Breast epithelium (tissue), 4 donors: Measurements from ENCODE around the gene GAPT. TPM values are rescaled to one million over a fixed set of nuclear protein-coding genes. Genes with fewer than 3 reads are reported as not detected.

Source experiments
- DNase-seq, 2 donors: peaks; one replicate each; pipeline ENCODE4 v3.0.0-alpha.2; 2019; ENCODE audit warnings: low spot score in 2 of 2
- H3K27ac ChIP-seq, 2 donors: fragments of 200-600 bp; sonication (generic) in 1 of 2; one replicate each; pipeline ENCODE4 v1.5.1; 2016 to 2019; ENCODE audit warnings: mild to moderate bottlenecking in 1 of 2
- H3K27me3 ChIP-seq, 2 donors: fragments of 200-600 bp; sonication (generic) in 1 of 2; one replicate each; pipeline versions ENCODE4 v1.5.1 to v1.6.0; 2017 to 2019; ENCODE audit warnings: control low read depth in 1 of 2, mild to moderate bottlenecking in 1 of 2
- H3K36me3 ChIP-seq: fragments of 200-600 bp; one replicate; pipeline ENCODE4 v1.5.1; 2019
- H3K4me1 ChIP-seq, 2 donors: fragments of 200-600 bp; sonication (generic); one replicate each; pipeline ENCODE4 v1.5.1; 2016 to 2019; ENCODE audit warnings: control low read depth in 1 of 2
- H3K4me3 ChIP-seq, 3 donors: fragments of 200-600 bp; sonication (generic); 1 replicate in 2 of 3; 2 replicates in 1 of 3; pipeline ENCODE4 v1.5.1; 2016 to 2019; ENCODE audit warnings: mild to moderate bottlenecking in 3 of 3, moderate library complexity in 2 of 3
- H3K9me3 ChIP-seq, 2 donors: fragments of 200-600 bp; sonication (generic) in 1 of 2; one replicate each; pipeline ENCODE4 v1.5.1; 2016 to 2019; ENCODE audit warnings: control low read depth in 1 of 2
- CTCF ChIP-seq, 3 donors: fragments of 450-650 bp; IDR thresholded peaks; one replicate each; pipeline ENCODE4 v1.5.1; 2016 to 2017; ENCODE audit warnings: antibody characterized with exemption in 3 of 3, mild to moderate bottlenecking in 3 of 3, moderate library complexity in 3 of 3
- POLR2A ChIP-seq: fragments of 450-650 bp; IDR thresholded peaks from one replicate; pipeline ENCODE4 v1.6.1; 2016; ENCODE audit warnings: antibody characterized with exemption, mild to moderate bottlenecking, moderate library complexity
- POLR2AphosphoS5 ChIP-seq, 3 donors: sonication (generic); formaldehyde crosslinking; IDR thresholded peaks; one replicate each; pipeline ENCODE4 v1.6.1; 2017; ENCODE audit warnings: antibody characterized with exemption in 3 of 3
- intact Hi-C: fragments of 100-400 bp; cut with DNase I; formaldehyde crosslinking; loops from one replicate; pipeline ENCODE4 v1.15.1; 2023; ENCODE audit warnings: low total_unique reads
- total RNA-seq, 3 donors: library from RNA; depleted of rRNA; stranded (reverse); fragments of >200 nt; gene quantifications; one replicate each; pipeline ENCODE4 v1.1.0, GENCODE V29; 2016

GAPT gene
- total RNA-seq, 3 donors from 2014 or later: 1.2 to 3.8 (median 1.3) TPM

GRCh38 chr5:58497386-58497785, 6.2 kb downstream of the GAPT start:
- Histone ChIP-seq H3K9me3 (no peaks in the 10 kb centered on the region), H3K4me3 (no peak overlapping the region)
- intact Hi-C loops: no loop called here

GRCh38 chr5:58497921-58498320, 6.7 kb downstream of the GAPT start:
- Histone ChIP-seq H3K27me3 (no peaks in the 10 kb centered on the region), H3K4me1 (no peaks in the 10 kb centered on the region), H3K36me3 (no peaks in the 10 kb centered on the region), H3K9me3 (no peaks in the 10 kb centered on the region), H3K4me3 (no peak overlapping the region), H3K27ac (no peak overlapping the region)
- intact Hi-C loops: no loop called here
- no peak for TF ChIP-seq POLR2A
- TF ChIP-seq CTCF (IDR thresholded peaks at IDR 0.05): no peak
- no peak for TF ChIP-seq POLR2AphosphoS5 (IDR thresholded peaks at IDR 0.05)
- DNase-seq: no peak

More at GRCh38 chr5:58497386-58497785, 6.2 kb downstream of the GAPT start:
- no peak for DNase-seq
- H3K27ac ChIP-seq: no peak overlapping the region
- TF ChIP-seq CTCF (IDR thresholded peaks at IDR 0.05) (no peak), POLR2A (no peak), POLR2AphosphoS5 (IDR thresholded peaks at IDR 0.05) (no peak)
- no peaks in the 10 kb centered on the region for H3K27me3 ChIP-seq
- no peaks in the 10 kb centered on the region for H3K4me1 ChIP-seq
- H3K36me3 ChIP-seq: no peaks in the 10 kb centered on the region

- no peaks in the 10 kb centered on the region for H3K27me3 ChIP-seq
- no peak overlapping the region for H3K4me3 ChIP-seq
- no peaks in the 10 kb centered on the region for H3K36me3 ChIP-seq
- intact Hi-C loops: no loop called here
- H3K27ac ChIP-seq: no peak overlapping the region
- no peaks in the 10 kb centered on the region for H3K4me1 ChIP-seq
- TF ChIP-seq CTCF (IDR thresholded peaks at IDR 0.05): peak in 2 of 3 donors; percentile 63 to 75
- no peak for TF ChIP-seq POLR2A
- no peak for DNase-seq
- H3K9me3 ChIP-seq: no peaks in the 10 kb centered on the region
These were observed 7.2 kb downstream of the GAPT start for GRCh38 chr5:58498340-58498942.

- H3K4me1 ChIP-seq: no peaks in the 10 kb centered on the region
- H3K27me3 ChIP-seq: no peaks in the 10 kb centered on the region
- no peak for DNase-seq
- no peak overlapping the region for H3K4me3 ChIP-seq
- intact Hi-C loops: no loop called here
- no peak overlapping the region for H3K27ac ChIP-seq
- no peaks in the 10 kb centered on the region for H3K9me3 ChIP-seq
- TF ChIP-seq POLR2AphosphoS5 (IDR thresholded peaks at IDR 0.05) (no peak), CTCF (IDR thresholded peaks at IDR 0.05) (no peak), POLR2A (no peak)
- H3K36me3 ChIP-seq: no peaks in the 10 kb centered on the region
These were observed 8.0 kb downstream of the GAPT start for GRCh38 chr5:58499231-58499630.

- H3K27ac ChIP-seq: no peak overlapping the region
- H3K4me3 ChIP-seq: no peak overlapping the region
- DNase-seq: no peak
- no peaks in the 10 kb centered on the region for H3K9me3 ChIP-seq
- H3K4me1 ChIP-seq: no peaks in the 10 kb centered on the region
- intact Hi-C loops: no loop called here
- TF ChIP-seq CTCF (IDR thresholded peaks at IDR 0.05) (no peak), POLR2A (no peak), POLR2AphosphoS5 (IDR thresholded peaks at IDR 0.05) (no peak)
- H3K36me3 ChIP-seq: no peaks in the 10 kb centered on the region
- H3K27me3 ChIP-seq: no peaks in the 10 kb centered on the region
These were observed 8.7 kb downstream of the GAPT start for GRCh38 chr5:58499941-58500340.
